HG02981 (cell line): ENCODE data around the gene TENM4.
"Not testable (repeated sequence)": the region's sequence is repeated elsewhere in the genome, so short reads cannot be mapped to it uniquely, and the experiment has no call there.

Experiments used
- ATAC-seq: cut with Tn5 transposase; IDR thresholded peaks from one replicate; pipeline ENCODE4 v1.9.1; 2021; ENCODE audit warnings: mild to moderate bottlenecking, moderate library complexity; ENCODE audit not compliant: unreplicated experiment

Gene TENM4

GRCh38 chr11:79220171-79220570 lies 220.7 kb downstream of the TENM4 start:
- ATAC-seq, result no peak

GRCh38 chr11:79219186-79220045 lies 221.4 kb downstream of the TENM4 start:
- ATAC-seq, result no peak

- no peak for ATAC-seq
Measured at GRCh38 chr11:79212741-79213190, 228.1 kb downstream of the TENM4 start.

- no peak for ATAC-seq
Measured at GRCh38 chr11:79209540-79210266, 231.1 kb downstream of the TENM4 start.

GRCh38 chr11:79208126-79208525 lies 232.7 kb downstream of the TENM4 start:
- ATAC-seq, result peak; percentile 52

GRCh38 chr11:79206951-79207350 lies 233.9 kb downstream of the TENM4 start:
- ATAC-seq, result no peak

GRCh38 chr11:79205786-79206185 lies 235.0 kb downstream of the TENM4 start:
- ATAC-seq, result no peak

GRCh38 chr11:79201677-79202347 lies 239.0 kb downstream of the TENM4 start:
- no peak for ATAC-seq

- no peak for ATAC-seq
Measured at GRCh38 chr11:79200398-79201070, 240.3 kb downstream of the TENM4 start.

GRCh38 chr11:79199729-79200354 lies 241.0 kb downstream of the TENM4 start:
- ATAC-seq, result no peak

GRCh38 chr11:79198898-79199250 lies 242.0 kb downstream of the TENM4 start:
- ATAC-seq, result no peak

- ATAC-seq, result no peak
Measured at GRCh38 chr11:79198203-79198897, 242.5 kb downstream of the TENM4 start.

GRCh38 chr11:79196950-79197349 lies 243.9 kb downstream of the TENM4 start:
- ATAC-seq, result no peak

GRCh38 chr11:79195209-79195608 lies 245.6 kb downstream of the TENM4 start:
- ATAC-seq, result no peak

GRCh38 chr11:79193663-79194310 lies 247.0 kb downstream of the TENM4 start:
- no peak for ATAC-seq

- ATAC-seq, result no peak
Measured at GRCh38 chr11:79192836-79193235, 248.0 kb downstream of the TENM4 start.

- not testable (repeated sequence) for ATAC-seq
Measured at GRCh38 chr11:79191716-79192115, 249.1 kb downstream of the TENM4 start.

GRCh38 chr11:79190553-79190952 lies 250.3 kb downstream of the TENM4 start:
- not testable (repeated sequence) for ATAC-seq

- ATAC-seq, result no peak
Measured at GRCh38 chr11:79189601-79190000, 251.2 kb downstream of the TENM4 start.
